K562 (cell line): ENCODE measurements around the gene NPVF. TPM values are rescaled to one million over a fixed set of nuclear protein-coding genes. Genes with fewer than 3 reads are reported as not detected.

Experiments
- ATAC-seq: fragments of 200-7000 bp; cut with Tn5 transposase; 3 replicates; pipeline ENCODE4 v1.9.1; 2020; ENCODE audit warnings: moderate library complexity
- BruUV-seq: library from RNA; stranded (reverse); fragments of 400-500 nt; replicated peaks from 2 replicates; lab custom pipeline; 2021; lab: Mats Ljungman, UMichigan
- CTCF ChIA-PET: fragments of 300-600 bp; formaldehyde crosslinking; extraction: SDS; loops from one replicate; lab custom pipeline; 2021; ENCODE audit warnings: low intra/inter-chr PET ratio; lab: Yijun Ruan, JAX
- POLR2A ChIA-PET: fragments of 300-600, 350-650 bp; sonication (Branson Sonifier 250); formaldehyde crosslinking; extraction: SDS; loops from one replicate; lab custom pipeline; 2021; ENCODE audit warnings: antibody characterized with exemption, inconsistent platforms; lab: Yijun Ruan, JAX
- DNase-seq, 4 experiments: peaks; one replicate each; pipeline versions ENCODE4 v3.0.0 to v3.0.0-alpha.2; 2011 to 2018; ENCODE audit warnings: low spot score in 3 of 4, mixed read lengths in 3 of 4; ENCODE audit errors: extremely low read depth in 1 of 4
- FAIRE-seq: peaks from 2 replicates; lab custom pipeline; 2011; peaks lifted over from hg19 to GRCh38; lab: Jason Lieb, UNC
- H2AFZ ChIP-seq: 2 replicates; pipeline ENCODE4 v1.6.0; 2011; ENCODE audit warnings: low read depth, low read length, control low read depth, inconsistent platforms
- H3K27ac ChIP-seq: fragments of 200-600 bp; 3 replicates; pipeline ENCODE4 v1.8.0; 2011; ENCODE audit warnings: low read depth, mild to moderate bottlenecking, control low read depth, inconsistent platforms, low read length, moderate library complexity, mixed read lengths; ENCODE audit errors: extremely low read depth
- H3K27me3 ChIP-seq, 2 experiments: fragments of 300-600 bp in 1 of 2; 2 replicates in 1 of 2; 3 replicates in 1 of 2; pipeline versions ENCODE4 v1.6.0 to v1.8.0; 2011; ENCODE audit warnings: inconsistent platforms in 2 of 2, low read length in 2 of 2, mild to moderate bottlenecking in 1 of 2, mixed read lengths in 1 of 2, moderate library complexity in 1 of 2; ENCODE audit not compliant: control insufficient read depth in 2 of 2, insufficient read depth in 2 of 2
- H3K36me3 ChIP-seq: fragments of 300-600 bp; 3 replicates; pipeline ENCODE4 v1.8.0; 2011; ENCODE audit warnings: mild to moderate bottlenecking, low read length, inconsistent platforms; ENCODE audit not compliant: control insufficient read depth, insufficient read depth
- H3K4me1 ChIP-seq, 2 experiments: fragments of 200-600 bp in 1 of 2; replicated peaks in 1 of 2; 2 replicates in 1 of 2; 3 replicates in 1 of 2; pipeline versions ENCODE4 v1.5.1 to v1.8.0; 2011; ENCODE audit warnings: inconsistent platforms in 2 of 2, low read length in 2 of 2, mild to moderate bottlenecking in 1 of 2, mixed read lengths in 1 of 2, moderate library complexity in 1 of 2; ENCODE audit not compliant: control insufficient read depth in 2 of 2, insufficient read depth in 2 of 2
- H3K4me2 ChIP-seq: 2 replicates; pipeline ENCODE4 v1.6.1; 2011; ENCODE audit warnings: low read length, control low read depth, inconsistent platforms, mixed read lengths; ENCODE audit not compliant: insufficient read depth
- H3K4me3 ChIP-seq: fragments of 200-600 bp; sonication (generic), shearing (Covaris generic); 2 replicates; pipeline ENCODE4 v1.5.1; 2016; ENCODE audit warnings: control low read depth, inconsistent platforms
- H3K79me2 ChIP-seq: fragments of 200-600 bp; 3 replicates; pipeline ENCODE4 v1.8.0; 2011; ENCODE audit warnings: low read length, inconsistent platforms; ENCODE audit not compliant: control insufficient read depth, insufficient read depth
- H3K9ac ChIP-seq, 2 experiments: 2 replicates each; pipeline versions ENCODE4 v1.6.0 to v1.6.1; 2011; ENCODE audit warnings: low read depth in 2 of 2, low read length in 2 of 2, control low read depth in 1 of 2, inconsistent platforms in 1 of 2, mild to moderate bottlenecking in 1 of 2, mixed read lengths in 1 of 2; ENCODE audit not compliant: insufficient read depth in 1 of 2
- H3K9me1 ChIP-seq: one replicate; pipeline ENCODE4 v1.6.0; 2011; ENCODE audit warnings: inconsistent platforms, mild to moderate bottlenecking, low read length, moderate library complexity; ENCODE audit not compliant: control insufficient read depth, insufficient read depth
- H3K9me3 ChIP-seq: replicated peaks from 2 replicates; pipeline ENCODE4 v1.5.1; 2011; ENCODE audit warnings: low read depth, low read length, inconsistent platforms; ENCODE audit not compliant: control insufficient read depth, insufficient read depth
- H4K20me1 ChIP-seq: replicated peaks from 2 replicates; pipeline ENCODE4 v1.6.1; 2011; ENCODE audit warnings: low read length, inconsistent platforms, mixed read lengths; ENCODE audit not compliant: control insufficient read depth, insufficient read depth
- CHCHD3 ChIP-seq: fragments of 250-450 bp; sonication (Bioruptor Pico); IDR thresholded peaks from 2 replicates; pipeline ENCODE4 v2.1.2; 2022; ENCODE audit warnings: mild to moderate bottlenecking
- CSDE1 ChIP-seq, 2 experiments: fragments of 450-650 bp; IDR thresholded peaks; 2 replicates each; pipeline ENCODE4 v1.6.1; 2016; ENCODE audit warnings: mild to moderate bottlenecking in 1 of 2
- EHMT2 ChIP-seq: fragments of 450-650 bp; IDR thresholded peaks from 2 replicates; pipeline ENCODE4 v1.6.1; 2018; ENCODE audit warnings: antibody characterized with exemption
- ETV5 ChIP-seq: sonication (generic); formaldehyde crosslinking; IDR thresholded peaks from 2 replicates; pipeline ENCODE4 v1.4.0; 2020; ENCODE audit warnings: low read depth, mild to moderate bottlenecking, missing genetic modification reagents
- FOXA1 ChIP-seq: fragments of 450-650 bp; IDR thresholded peaks from 2 replicates; pipeline ENCODE4 v1.6.1; 2016; ENCODE audit warnings: mild to moderate bottlenecking, borderline replicate concordance
- FOXP1 ChIP-seq: sonication (generic); formaldehyde crosslinking; IDR thresholded peaks from 2 replicates; pipeline ENCODE4 v1.8.0; 2022; ENCODE audit warnings: mild to moderate bottlenecking, missing genetic modification reagents
- KAT2B ChIP-seq: IDR thresholded peaks from one replicate; pipeline ENCODE4 v1.6.1; 2012; ENCODE audit warnings: low read depth, mild to moderate bottlenecking, control low read depth, inconsistent platforms, low read length, moderate library complexity
- KLF1 ChIP-seq: fragments of 450-650 bp; IDR thresholded peaks from 2 replicates; pipeline ENCODE4 v1.6.1; 2016; ENCODE audit warnings: missing genetic modification characterization, missing compliant biosample characterization
- LEF1 ChIP-seq: fragments of 450-650 bp; IDR thresholded peaks from 2 replicates; pipeline ENCODE4 v1.6.1; 2016; ENCODE audit warnings: mild to moderate bottlenecking
- MBD2 ChIP-seq: sonication (generic); IDR thresholded peaks from 2 replicates; pipeline ENCODE4 v1.6.1; 2016; ENCODE audit warnings: low read depth, borderline replicate concordance
- PHB2 ChIP-seq: fragments of 450-650 bp; IDR thresholded peaks from 2 replicates; pipeline ENCODE4 v1.6.1; 2017; ENCODE audit warnings: low read depth
- POLR2G ChIP-seq: fragments of 200-400 bp; formaldehyde crosslinking; IDR thresholded peaks from 2 replicates; pipeline ENCODE4 v1.6.1; 2017; ENCODE audit warnings: low read depth, mild to moderate bottlenecking, antibody characterized with exemption, low read length, moderate library complexity
- TAF9B ChIP-seq: fragments of 450-650 bp; IDR thresholded peaks from 2 replicates; pipeline ENCODE4 v1.6.1; 2018; ENCODE audit warnings: mild to moderate bottlenecking; ENCODE audit not compliant: partially characterized antibody
- XRCC3 ChIP-seq: fragments of 450-650 bp; IDR thresholded peaks from 2 replicates; pipeline ENCODE4 v1.6.1; 2017; ENCODE audit warnings: mild to moderate bottlenecking, moderate library complexity
- ZFP30 ChIP-seq: fragments of 250-450 bp; sonication (Bioruptor Pico); IDR thresholded peaks from 2 replicates; pipeline ENCODE4 v1.8.0; 2022; ENCODE audit warnings: moderate library complexity, mild to moderate bottlenecking, inconsistent platforms, borderline replicate concordance
- ZNF311 ChIP-seq: fragments of 250-450 bp; sonication (Bioruptor Pico); IDR thresholded peaks from 2 replicates; pipeline ENCODE4 v1.4.0; 2020; ENCODE audit warnings: mild to moderate bottlenecking, moderate library complexity
- WGBS: fragments of 100-300 bp; shearing (Covaris generic); methylation state at CpG from one replicate; pipeline ENCODE4 v1.1.6; 2016; ENCODE audit warnings: low coverage, mixed read lengths; ENCODE audit not compliant: insufficient coverage; ENCODE audit errors: missing lambda C conversion rate; 5-methylcytosine and 5-hydroxymethylcytosine counted together
- in situ Hi-C: fragments of 300-500 bp; cut with MboI; formaldehyde crosslinking; loops from 4 replicates; pipeline ENCODE4 v1.15.0; 2018; ENCODE audit warnings: inconsistent platforms, mixed read lengths
- intact Hi-C: fragments of 100-400 bp; cut with micrococcal nuclease; formaldehyde crosslinking; loops from 2 replicates; pipeline ENCODE4 v1.14.2; 2022
- polyA plus RNA-seq, 8 experiments: library from polyadenylated mRNA; depleted of rRNA in 4 of 8; stranded (reverse) in 5 of 8; unstranded in 3 of 8; fragments of >200 nt; fragmentation: Nextera tagmentation in 2 of 8; fragmentation: Illumina TruSeq in 1 of 8; extraction: Ambion mirVana in 2 of 8; extraction: Trizol in 1 of 8; gene quantifications; 2 replicates each; pipeline versions ENCODE4 v1.2.1 to v1.2.3, GENCODE V29; 2011 to 2014; ENCODE audit warnings: inconsistent platforms in 1 of 8, missing spikeins in 1 of 8
- total RNA-seq, 7 experiments: library from RNA; depleted of rRNA in 6 of 7; stranded (reverse); fragments of >200 nt in 6 of 7; fragmentation: Illumina TruSeq in 2 of 7; extraction: Trizol in 2 of 7; gene quantifications; 2 replicates each; pipeline versions ENCODE4 v1.2.1 to v1.2.3, GENCODE V29; 2011 to 2021; ENCODE audit warnings: low replicate concordance in 1 of 7
- TF ChIP-seq, protein P1 (sequence below): sonication (generic); formaldehyde crosslinking; IDR thresholded peaks from 2 replicates; pipeline ENCODE4 v1.8.0; 2022; ENCODE audit warnings: mild to moderate bottlenecking, missing genetic modification reagents
- TF ChIP-seq, protein P2 (sequence below): fragments of 250-450 bp; sonication (Bioruptor Pico); IDR thresholded peaks from 2 replicates; pipeline ENCODE4 v1.5.1; 2021; ENCODE audit warnings: mild to moderate bottlenecking

NPVF gene
- total and polyA plus RNA-seq, 9 of the 15 experiments (the other 6 are each of a cell fraction or from before 2014, with no cell fraction given) = not detected

- TF ChIP-seq XRCC3 = no peak
- no peak for TF ChIP-seq FOXP1 (CRISPR knock-in tag)
- no peak for TF ChIP-seq CHCHD3 (CRISPR knock-in tag)
Measured at GRCh38 chr7:25249772-25250171, 21.5 kb upstream of the NPVF start (continued).

GRCh38 chr7:25246306-25246705 is 18.0 kb upstream of the NPVF start:
- H3K9ac ChIP-seq = no peak overlapping the region
- ChIA-PET CTCF (no interaction called here), POLR2A (no interaction called here)
- H3K9me1 ChIP-seq = no peaks in the 10 kb centered on the region
- no peaks in the 10 kb centered on the region for H3K9me3 ChIP-seq
- intact Hi-C loops = no loop called here
- in situ Hi-C loops = no loop called here
- H3K79me2 ChIP-seq = no peaks in the 10 kb centered on the region
- no peaks in the 10 kb centered on the region for H4K20me1 ChIP-seq
- 0% methylated on average over 1 of the region's 1 CpG for WGBS
- H3K4me3 ChIP-seq = no peak overlapping the region
- H3K27ac ChIP-seq = no peak overlapping the region
- DNase-seq = no peak
- ATAC-seq = no peak
- no peak for FAIRE-seq
- H2AFZ ChIP-seq = no peak overlapping the region
- no TSS peak for BruUV-seq
- peaks cover 0 to 13% of the 10 kb centered on the region in 2 experiments; a peak in 2 of 5 replicates for H3K27me3 ChIP-seq
- H3K36me3 ChIP-seq = no peaks in the 10 kb centered on the region
- H3K4me2 ChIP-seq = no peak overlapping the region
- no peaks in the 10 kb centered on the region for H3K4me1 ChIP-seq
- TF ChIP-seq FOXA1 (no peak), TAF9B (no peak), PHB2 (no peak), ETV5 (no peak), LEF1 (no peak), KAT2B (no peak), POLR2G (no peak), CSDE1 (IDR thresholded peaks at IDR 0.05) (no peak), ZFP30 (CRISPR knock-in tag) (no peak), EHMT2 (no peak), MBD2 (no peak), ZNF311 (no peak), KLF1 (tag) (no peak)
- TF ChIP-seq, protein P1, sequence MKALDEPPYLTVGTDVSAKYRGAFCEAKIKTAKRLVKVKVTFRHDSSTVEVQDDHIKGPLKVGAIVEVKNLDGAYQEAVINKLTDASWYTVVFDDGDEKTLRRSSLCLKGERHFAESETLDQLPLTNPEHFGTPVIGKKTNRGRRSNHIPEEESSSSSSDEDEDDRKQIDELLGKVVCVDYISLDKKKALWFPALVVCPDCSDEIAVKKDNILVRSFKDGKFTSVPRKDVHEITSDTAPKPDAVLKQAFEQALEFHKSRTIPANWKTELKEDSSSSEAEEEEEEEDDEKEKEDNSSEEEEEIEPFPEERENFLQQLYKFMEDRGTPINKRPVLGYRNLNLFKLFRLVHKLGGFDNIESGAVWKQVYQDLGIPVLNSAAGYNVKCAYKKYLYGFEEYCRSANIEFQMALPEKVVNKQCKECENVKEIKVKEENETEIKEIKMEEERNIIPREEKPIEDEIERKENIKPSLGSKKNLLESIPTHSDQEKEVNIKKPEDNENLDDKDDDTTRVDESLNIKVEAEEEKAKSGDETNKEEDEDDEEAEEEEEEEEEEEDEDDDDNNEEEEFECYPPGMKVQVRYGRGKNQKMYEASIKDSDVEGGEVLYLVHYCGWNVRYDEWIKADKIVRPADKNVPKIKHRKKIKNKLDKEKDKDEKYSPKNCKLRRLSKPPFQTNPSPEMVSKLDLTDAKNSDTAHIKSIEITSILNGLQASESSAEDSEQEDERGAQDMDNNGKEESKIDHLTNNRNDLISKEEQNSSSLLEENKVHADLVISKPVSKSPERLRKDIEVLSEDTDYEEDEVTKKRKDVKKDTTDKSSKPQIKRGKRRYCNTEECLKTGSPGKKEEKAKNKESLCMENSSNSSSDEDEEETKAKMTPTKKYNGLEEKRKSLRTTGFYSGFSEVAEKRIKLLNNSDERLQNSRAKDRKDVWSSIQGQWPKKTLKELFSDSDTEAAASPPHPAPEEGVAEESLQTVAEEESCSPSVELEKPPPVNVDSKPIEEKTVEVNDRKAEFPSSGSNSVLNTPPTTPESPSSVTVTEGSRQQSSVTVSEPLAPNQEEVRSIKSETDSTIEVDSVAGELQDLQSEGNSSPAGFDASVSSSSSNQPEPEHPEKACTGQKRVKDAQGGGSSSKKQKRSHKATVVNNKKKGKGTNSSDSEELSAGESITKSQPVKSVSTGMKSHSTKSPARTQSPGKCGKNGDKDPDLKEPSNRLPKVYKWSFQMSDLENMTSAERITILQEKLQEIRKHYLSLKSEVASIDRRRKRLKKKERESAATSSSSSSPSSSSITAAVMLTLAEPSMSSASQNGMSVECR = no peak
- TF ChIP-seq, protein P2, sequence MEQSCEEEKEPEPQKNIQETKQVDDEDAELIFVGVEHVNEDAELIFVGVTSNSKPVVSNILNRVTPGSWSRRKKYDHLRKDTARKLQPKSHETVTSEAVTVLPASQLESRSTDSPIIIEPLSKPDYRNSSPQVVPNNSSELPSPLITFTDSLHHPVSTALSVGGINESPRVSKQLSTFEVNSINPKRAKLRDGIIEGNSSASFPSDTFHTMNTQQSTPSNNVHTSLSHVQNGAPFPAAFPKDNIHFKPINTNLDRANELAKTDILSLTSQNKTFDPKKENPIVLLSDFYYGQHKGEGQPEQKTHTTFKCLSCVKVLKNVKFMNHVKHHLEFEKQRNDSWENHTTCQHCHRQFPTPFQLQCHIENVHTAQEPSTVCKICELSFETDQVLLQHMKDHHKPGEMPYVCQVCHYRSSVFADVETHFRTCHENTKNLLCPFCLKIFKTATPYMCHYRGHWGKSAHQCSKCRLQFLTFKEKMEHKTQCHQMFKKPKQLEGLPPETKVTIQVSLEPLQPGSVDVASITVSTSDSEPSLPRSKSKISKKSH (CRISPR knock-in tag) = no peak
